Heart left ventricle (tissue), 16 donors: ENCODE data around the gene NT5DC4. TPM values are rescaled to one million over a fixed set of nuclear protein-coding genes. Genes with fewer than 3 reads are reported as not detected.

Experiments
- ATAC-seq, 4 donors: fragments of 200-7000 bp; cut with Tn5 transposase; one replicate each; pipeline ENCODE4 v1.9.1; 2020 to 2022; ENCODE audit warnings: moderate library complexity in 4 of 4, mild to moderate bottlenecking in 3 of 4, moderate number of reproducible peaks in 1 of 4
- DNase-seq, 5 donors: peaks; one replicate each; pipeline ENCODE4 v3.0.0-alpha.2; 2020
- H3K27ac ChIP-seq, 12 donors: fragments of 200-600 bp; sonication (generic) in 4 of 12; one replicate each; pipeline versions ENCODE4 v1.5.0 to v1.8.0; 2016 to 2022; ENCODE audit warnings: mild to moderate bottlenecking in 2 of 12
- H3K27me3 ChIP-seq, 9 donors: fragments of 200-600 bp; sonication (generic) in 2 of 9; one replicate each; pipeline versions ENCODE4 v1.5.1 to v1.8.0; 2016 to 2022; ENCODE audit warnings: mild to moderate bottlenecking in 3 of 9
- H3K36me3 ChIP-seq, 9 donors: fragments of 200-600 bp; sonication (generic) in 2 of 9; one replicate each; pipeline versions ENCODE4 v1.5.0 to v1.8.0; 2018 to 2022; ENCODE audit warnings: mild to moderate bottlenecking in 2 of 9
- H3K4me1 ChIP-seq, 12 donors: fragments of 200-600 bp; sonication (generic) in 4 of 12; one replicate each; pipeline versions ENCODE4 v1.5.0 to v1.8.0; 2016 to 2022; ENCODE audit warnings: mild to moderate bottlenecking in 3 of 12
- H3K4me3 ChIP-seq, 12 donors: fragments of 200-600 bp; sonication (generic) in 4 of 12; one replicate each; pipeline versions ENCODE4 v1.5.0 to v1.8.0; 2017 to 2022; ENCODE audit warnings: mild to moderate bottlenecking in 9 of 12, moderate library complexity in 4 of 12
- H3K9me3 ChIP-seq, 12 donors: fragments of 200-600 bp; sonication (generic) in 4 of 12; one replicate each; pipeline versions ENCODE4 v1.5.0 to v1.8.0; 2016 to 2022; ENCODE audit warnings: mild to moderate bottlenecking in 1 of 12
- POLR2A ChIP-seq, 2 donors: fragments of 450-650 bp; IDR thresholded peaks; one replicate each; pipeline ENCODE4 v1.6.1; 2017; ENCODE audit warnings: antibody characterized with exemption in 2 of 2, mild to moderate bottlenecking in 2 of 2, moderate library complexity in 2 of 2
- WGBS, 4 donors: extraction: QIAGEN DNeasy Blood & Tissue Kit in 2 of 4; methylation state at CpG; one replicate each; pipeline versions ENCODE4 v1.1.5 to v1.1.7; 2013 to 2018; 5-methylcytosine and 5-hydroxymethylcytosine counted together
- intact Hi-C, 10 donors: fragments of 100-400 bp; cut with DNase I; formaldehyde crosslinking; loops; one replicate each; pipeline versions ENCODE4 v1.11.1 to v1.14.2; 2022
- polyA plus RNA-seq, 2 donors: library from polyadenylated mRNA; stranded (reverse); fragments of 200-250 nt; gene quantifications; one replicate each; pipeline ENCODE4 v1.2.3, GENCODE V29; 2013
- total RNA-seq, 9 donors: library from RNA; depleted of rRNA in 2 of 9; stranded (reverse); fragments of >200 nt in 2 of 9; fragmentation: NEBNext Ultra II Directional in 3 of 9; extraction: Animal tissue kit (Norgen Biotek cat#: 25700) in 3 of 9; gene quantifications; one replicate each; pipeline versions ENCODE4 v1.1.0 to v1.2.4, GENCODE V29; 2016 to 2023
- TF ChIP-seq, protein P1 (sequence below), 12 donors: fragments of 200-600 bp; sonication (generic) in 4 of 12; IDR thresholded peaks; one replicate each; pipeline versions ENCODE4 v1.5.0 to v1.8.0; 2018 to 2022; ENCODE audit warnings: antibody characterized with exemption in 12 of 12, mild to moderate bottlenecking in 5 of 12
- donor health status: ischemic (EF 13 %, LVEDD 7.1; RV severe dilation, severe dysfunction).
- donor health status: healthy with polysubstance abuse.
- donor health status: DM: no; HTN: yes; CAD: no.
- donor health status: DM: no; HTN: no; CAD: no.
- donor health status: ischemic (EF 25% LVEDD 6.9; RV normal size, moderate dysfunction).
- donor health status: ischemic (EF 25% LVEDD 5.7; RV mildly dilated, moderate dysfunction).
- donor health status: healthy.
- donor health status: DM: yes; HTN: yes; CAD: no.
- donor health status: ischemic (EF 35%, LVEDD 5.7; RV mildly dilated, moderate dysfunction).
- donor health status: nonischemic (EF 11% LVEDD 7.7; RV severe dilation, severe dysfunction).
- donor health status: DM: yes; HTN: yes; CAD: no.
- donor health status: PGD.
- donor health status: ischemic (EF 29% LVEDD 5.4; RV normal size, mild dysfunction).
- donor health status: nonischemic (EF 23%, LVEDD 6.1; RV moderate dilation, normal function).

NT5DC4 gene
- total and polyA plus RNA-seq, 11 donors: 0.16 TPM; not detected in 10

DNA sequence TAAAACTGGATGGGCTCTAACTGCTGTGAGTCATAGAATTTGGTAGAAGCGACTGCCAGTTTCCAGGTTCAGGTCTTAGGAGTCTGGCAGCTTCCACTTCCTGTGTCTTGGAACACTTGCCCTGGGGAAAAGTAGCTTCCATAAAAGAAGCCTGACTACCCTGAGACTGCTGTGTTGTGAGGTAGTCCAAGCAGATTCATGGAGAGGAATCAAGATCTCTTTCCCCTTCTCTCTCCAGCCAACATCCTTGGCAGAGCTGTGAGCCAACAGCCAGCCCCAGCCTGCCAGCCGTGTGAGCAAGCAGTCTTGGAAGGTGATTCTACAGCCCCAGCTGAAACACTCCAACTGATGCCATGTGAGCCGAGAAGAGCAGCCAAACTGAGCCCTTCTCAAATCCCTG is 41.3 kb upstream of the NT5DC4 start:
- Histone ChIP-seq H3K4me1 (peaks cover 0 to 32% (median 0%) of the 10 kb centered on the region in 12 donors), H3K9me3 (no peaks in the 10 kb centered on the region), H3K36me3 (no peaks in the 10 kb centered on the region), H3K4me3 (no peak overlapping the region), H3K27me3 (no peaks in the 10 kb centered on the region), H3K27ac (peak overlapping the region in 1 of 12 donors; percentile 17)
- intact Hi-C loops: no loop called here
- no peak for TF ChIP-seq POLR2A (IDR thresholded peaks at IDR 0.05)
- TF ChIP-seq, protein P1, sequence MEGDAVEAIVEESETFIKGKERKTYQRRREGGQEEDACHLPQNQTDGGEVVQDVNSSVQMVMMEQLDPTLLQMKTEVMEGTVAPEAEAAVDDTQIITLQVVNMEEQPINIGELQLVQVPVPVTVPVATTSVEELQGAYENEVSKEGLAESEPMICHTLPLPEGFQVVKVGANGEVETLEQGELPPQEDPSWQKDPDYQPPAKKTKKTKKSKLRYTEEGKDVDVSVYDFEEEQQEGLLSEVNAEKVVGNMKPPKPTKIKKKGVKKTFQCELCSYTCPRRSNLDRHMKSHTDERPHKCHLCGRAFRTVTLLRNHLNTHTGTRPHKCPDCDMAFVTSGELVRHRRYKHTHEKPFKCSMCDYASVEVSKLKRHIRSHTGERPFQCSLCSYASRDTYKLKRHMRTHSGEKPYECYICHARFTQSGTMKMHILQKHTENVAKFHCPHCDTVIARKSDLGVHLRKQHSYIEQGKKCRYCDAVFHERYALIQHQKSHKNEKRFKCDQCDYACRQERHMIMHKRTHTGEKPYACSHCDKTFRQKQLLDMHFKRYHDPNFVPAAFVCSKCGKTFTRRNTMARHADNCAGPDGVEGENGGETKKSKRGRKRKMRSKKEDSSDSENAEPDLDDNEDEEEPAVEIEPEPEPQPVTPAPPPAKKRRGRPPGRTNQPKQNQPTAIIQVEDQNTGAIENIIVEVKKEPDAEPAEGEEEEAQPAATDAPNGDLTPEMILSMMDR (IDR thresholded peaks at IDR 0.05): no peak
- ATAC-seq: peak in 1 of 4 donors; percentile 46
- 40 to 54% (median 47%) methylated on average over 3 of the region's 3 CpGs for WGBS, 4 donors
- DNase-seq: no peak

DNA sequence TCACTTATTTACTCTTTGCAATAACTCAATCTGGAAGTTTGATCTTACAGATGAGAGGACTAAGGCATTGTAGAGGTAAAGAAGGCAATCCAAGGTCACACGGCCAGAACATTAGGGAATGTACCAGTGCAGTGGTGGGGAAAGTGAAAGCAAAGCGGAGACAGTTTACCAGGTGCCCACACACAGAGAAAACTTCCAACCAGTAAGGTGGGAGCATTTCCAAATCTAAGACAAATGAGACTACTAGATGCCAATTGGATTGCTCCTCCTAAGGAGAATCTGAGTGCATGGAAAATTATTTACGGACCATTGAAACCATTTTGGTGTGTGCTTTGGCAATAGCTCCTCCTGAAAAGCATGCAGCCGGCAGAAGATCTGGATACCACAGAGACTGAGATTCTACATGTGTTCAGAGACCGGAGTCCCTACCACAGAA is 40.1 kb upstream of the NT5DC4 start:
- no peaks in the 10 kb centered on the region for H3K9me3 ChIP-seq
- no peak for ATAC-seq
- intact Hi-C loops: no loop called here
- no peaks in the 10 kb centered on the region for H3K27me3 ChIP-seq
- H3K4me3 ChIP-seq: no peak overlapping the region
- no peak overlapping the region for H3K27ac ChIP-seq
- H3K36me3 ChIP-seq: no peaks in the 10 kb centered on the region
- TF ChIP-seq, protein P1 (IDR thresholded peaks at IDR 0.05): no peak
- TF ChIP-seq POLR2A (IDR thresholded peaks at IDR 0.05): no peak
- DNase-seq: no peak
- 90 to 93% (median 90%) methylated on average over 5 of the region's 5 CpGs for WGBS, 4 donors
- peaks cover 0 to 28% (median 0%) of the 10 kb centered on the region in 12 donors for H3K4me1 ChIP-seq

DNA sequence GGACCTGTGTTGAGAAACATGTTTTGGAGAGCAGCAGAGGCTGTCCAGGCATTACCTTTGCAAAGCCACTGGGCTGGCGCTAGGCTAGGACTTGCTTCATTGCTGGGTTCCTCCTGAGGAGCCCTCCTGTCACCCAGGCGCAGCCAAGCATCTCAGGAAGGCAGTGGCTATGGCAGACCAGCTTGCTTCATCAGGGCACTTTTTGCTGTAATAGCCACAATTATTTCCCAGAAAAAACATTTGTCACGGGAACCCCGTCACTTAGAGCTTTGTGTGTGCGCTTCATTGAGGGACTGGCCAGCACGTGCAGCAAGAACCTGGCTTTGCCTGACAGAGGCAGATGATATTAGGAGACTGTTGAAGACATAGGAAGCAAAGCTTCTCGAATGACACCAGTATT is 38.7 kb upstream of the NT5DC4 start:
- Histone ChIP-seq H3K9me3 (no peaks in the 10 kb centered on the region), H3K4me3 (no peak overlapping the region), H3K36me3 (no peaks in the 10 kb centered on the region), H3K27me3 (no peaks in the 10 kb centered on the region), H3K4me1 (peaks cover 0 to 35% (median 0%) of the 10 kb centered on the region in 12 donors), H3K27ac (no peak overlapping the region)
- intact Hi-C loops: no loop called here
- 76 to 88% (median 81%) methylated on average over 7 of the region's 7 CpGs for WGBS, 4 donors
- ATAC-seq (no peak), DNase-seq (no peak)
- TF ChIP-seq POLR2A (IDR thresholded peaks at IDR 0.05): no peak
- TF ChIP-seq, protein P1 (IDR thresholded peaks at IDR 0.05): no peak

DNA sequence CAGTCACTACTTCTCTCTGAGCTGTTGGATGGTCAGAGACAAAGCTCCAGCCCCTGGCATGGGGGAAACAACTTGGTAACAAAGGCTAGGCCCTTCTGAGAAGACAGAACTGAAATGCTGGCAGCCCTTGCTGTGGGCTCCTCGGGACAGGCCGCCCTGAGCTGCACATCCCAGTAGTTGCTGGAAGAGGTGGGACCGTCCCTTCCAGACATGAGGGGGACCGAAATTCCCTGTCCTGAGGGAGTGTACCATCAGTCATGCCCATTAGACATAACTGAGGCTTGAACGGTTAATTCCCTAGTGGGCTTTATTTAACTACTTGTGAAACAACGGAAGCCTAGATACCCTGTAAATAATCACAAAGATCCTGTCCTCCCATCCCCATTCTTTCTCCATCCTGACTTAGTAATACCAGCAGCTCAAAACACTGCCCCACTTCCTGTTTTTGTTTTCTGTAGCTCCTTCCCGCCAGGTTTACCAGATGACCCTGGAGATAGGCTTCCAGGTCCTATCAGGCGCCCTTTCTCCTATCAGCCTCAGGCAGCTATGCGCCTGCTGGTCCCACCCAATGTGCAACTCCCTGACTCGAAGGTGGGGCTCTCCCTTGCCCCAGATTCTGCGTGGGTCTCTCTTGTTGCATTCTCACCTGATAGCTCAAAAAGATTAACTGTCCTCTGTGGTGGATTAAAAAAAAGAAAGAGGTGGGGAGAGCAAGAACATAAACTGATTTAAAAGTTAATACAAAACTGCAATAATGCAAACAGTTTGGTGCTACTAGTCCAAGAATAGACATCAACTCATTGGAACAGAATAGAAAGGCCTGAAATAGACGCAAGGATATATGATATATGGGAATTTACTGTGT is 37.0 kb upstream of the NT5DC4 start:
- peak in 1 of 4 donors; percentile 30 for ATAC-seq
- Histone ChIP-seq H3K4me1 (peaks cover 0 to 35% (median 0%) of the 10 kb centered on the region in 12 donors), H3K27ac (no peak overlapping the region), H3K4me3 (no peak overlapping the region), H3K9me3 (no peaks in the 10 kb centered on the region), H3K36me3 (no peaks in the 10 kb centered on the region), H3K27me3 (no peaks in the 10 kb centered on the region)
- WGBS, 4 donors: 61 to 70% (median 65%) methylated on average over 12 of the region's 12 CpGs
- intact Hi-C loops: no loop called here
- no peak for DNase-seq
- TF ChIP-seq POLR2A (IDR thresholded peaks at IDR 0.05): no peak
- TF ChIP-seq, protein P1 (IDR thresholded peaks at IDR 0.05): no peak
